ENCODE results near the gene FAM170B. TPM values are rescaled to one million over a fixed set of nuclear protein-coding genes. Genes with fewer than 3 reads are reported as not detected.

Gene FAM170B
- total RNA-seq, 1 experiment from 2014 or later, result not detected

- in situ Hi-C loops (cut with HindIII; ENCODE audit: low pct_unique_long_range_greater_than_20kb, low sequenced_read_pairs), result no loop called here
- DNase-seq (ENCODE audit: low read depth), result no peak
These were observed 4.6 kb upstream of the FAM170B start for GRCh38 chr10:49138361-49138891.

- in situ Hi-C loops (cut with HindIII; ENCODE audit: low pct_unique_long_range_greater_than_20kb, low sequenced_read_pairs), result no loop called here
- DNase-seq (ENCODE audit: low read depth), result no peak
These were observed 2.7 kb upstream of the FAM170B start for GRCh38 chr10:49136525-49136924.

GRCh38 chr10:49135575-49136313 is 1.9 kb upstream of the FAM170B start:
- in situ Hi-C loops (cut with HindIII; ENCODE audit: low pct_unique_long_range_greater_than_20kb, low sequenced_read_pairs), result no loop called here
- DNase-seq (ENCODE audit: low read depth), result no peak

GRCh38 chr10:49134327-49134726 is 506 bp upstream of the FAM170B start:
- in situ Hi-C loops (cut with HindIII; ENCODE audit: low pct_unique_long_range_greater_than_20kb, low sequenced_read_pairs), result no loop called here
- DNase-seq (ENCODE audit: low read depth), result no peak

- in situ Hi-C loops (cut with HindIII; ENCODE audit: low pct_unique_long_range_greater_than_20kb, low sequenced_read_pairs), result no loop called here
These were observed 1.5 kb downstream of the FAM170B start for GRCh38 chr10:49132362-49132737.

GRCh38 chr10:49131507-49132361 is 2.1 kb downstream of the FAM170B start:
- in situ Hi-C loops (cut with HindIII; ENCODE audit: low pct_unique_long_range_greater_than_20kb, low sequenced_read_pairs), result no loop called here
- no peak for DNase-seq (ENCODE audit: low read depth)

More at GRCh38 chr10:49132362-49132737, 1.5 kb downstream of the FAM170B start:
- no peak for DNase-seq (ENCODE audit: low read depth)

GRCh38 chr10:49129376-49129775 is 4.4 kb downstream of the FAM170B start:
- DNase-seq (ENCODE audit: low read depth), result no peak
- in situ Hi-C loops (cut with HindIII; ENCODE audit: low pct_unique_long_range_greater_than_20kb, low sequenced_read_pairs), result no loop called here

- in situ Hi-C loops (cut with HindIII; ENCODE audit: low pct_unique_long_range_greater_than_20kb, low sequenced_read_pairs), result no loop called here
- DNase-seq (ENCODE audit: low read depth), result no peak
These were observed 5.0 kb downstream of the FAM170B start for GRCh38 chr10:49128854-49129253.

- DNase-seq (ENCODE audit: low read depth), result peak; percentile 60
- in situ Hi-C loops (cut with HindIII; ENCODE audit: low pct_unique_long_range_greater_than_20kb, low sequenced_read_pairs), result no loop called here
These were observed 9.6 kb downstream of the FAM170B start for GRCh38 chr10:49123981-49124950.

GRCh38 chr10:49120911-49121310 is 12.9 kb downstream of the FAM170B start:
- no peak for DNase-seq (ENCODE audit: low read depth)
- in situ Hi-C loops (cut with HindIII; ENCODE audit: low pct_unique_long_range_greater_than_20kb, low sequenced_read_pairs), result no loop called here

- peak; percentile 53 for DNase-seq (ENCODE audit: low read depth)
- in situ Hi-C loops (cut with HindIII; ENCODE audit: low pct_unique_long_range_greater_than_20kb, low sequenced_read_pairs), result no loop called here
These were observed 14.1 kb downstream of the FAM170B start for GRCh38 chr10:49119746-49120145.

- in situ Hi-C loops (cut with HindIII; ENCODE audit: low pct_unique_long_range_greater_than_20kb, low sequenced_read_pairs), result no loop called here
- no peak for DNase-seq (ENCODE audit: low read depth)
These were observed 15.3 kb downstream of the FAM170B start for GRCh38 chr10:49118430-49119074.

GRCh38 chr10:49117376-49118070 is 16.3 kb downstream of the FAM170B start:
- in situ Hi-C loops (cut with HindIII; ENCODE audit: low pct_unique_long_range_greater_than_20kb, low sequenced_read_pairs), result no loop called here
- no peak for DNase-seq (ENCODE audit: low read depth)

- DNase-seq (ENCODE audit: low read depth), result no peak
- in situ Hi-C loops (cut with HindIII; ENCODE audit: low pct_unique_long_range_greater_than_20kb, low sequenced_read_pairs), result no loop called here
These were observed 17.1 kb downstream of the FAM170B start for GRCh38 chr10:49116509-49117375.

GRCh38 chr10:49115796-49116508 is 17.9 kb downstream of the FAM170B start:
- DNase-seq (ENCODE audit: low read depth), result no peak
- in situ Hi-C loops (cut with HindIII; ENCODE audit: low pct_unique_long_range_greater_than_20kb, low sequenced_read_pairs), result no loop called here

All from Caki2 (cell line).